ENCODE measurements around the gene TESK2.
"Not testable (repeated sequence)": the region's sequence is repeated elsewhere in the genome, so short reads cannot be mapped to it uniquely, and the experiment has no call there.

Gene TESK2

GRCh38 chr1:45410850-45411509, 80.0 kb downstream of the TESK2 start:
- no peak for DNase-seq

DNA sequence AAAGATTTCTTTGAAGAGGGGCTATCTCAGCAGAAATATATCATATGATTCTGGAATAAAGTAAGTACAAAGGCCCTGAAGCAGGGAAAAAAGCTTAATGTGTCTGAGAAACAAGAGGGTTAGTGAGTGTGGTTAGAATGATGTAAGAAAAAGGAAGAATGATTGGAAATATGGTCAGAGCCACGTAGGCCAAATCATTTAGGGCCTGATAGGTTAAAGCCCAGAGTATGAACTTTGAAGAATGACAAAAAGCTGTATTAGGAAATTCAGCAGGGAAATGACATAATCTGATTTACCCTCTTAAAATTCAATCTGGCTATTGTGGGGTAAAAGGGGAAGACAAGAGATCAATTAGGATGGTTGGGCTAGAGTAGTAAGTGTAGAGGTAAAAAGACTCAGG, 81.7 kb downstream of the TESK2 start:
- no peak for DNase-seq

DNA sequence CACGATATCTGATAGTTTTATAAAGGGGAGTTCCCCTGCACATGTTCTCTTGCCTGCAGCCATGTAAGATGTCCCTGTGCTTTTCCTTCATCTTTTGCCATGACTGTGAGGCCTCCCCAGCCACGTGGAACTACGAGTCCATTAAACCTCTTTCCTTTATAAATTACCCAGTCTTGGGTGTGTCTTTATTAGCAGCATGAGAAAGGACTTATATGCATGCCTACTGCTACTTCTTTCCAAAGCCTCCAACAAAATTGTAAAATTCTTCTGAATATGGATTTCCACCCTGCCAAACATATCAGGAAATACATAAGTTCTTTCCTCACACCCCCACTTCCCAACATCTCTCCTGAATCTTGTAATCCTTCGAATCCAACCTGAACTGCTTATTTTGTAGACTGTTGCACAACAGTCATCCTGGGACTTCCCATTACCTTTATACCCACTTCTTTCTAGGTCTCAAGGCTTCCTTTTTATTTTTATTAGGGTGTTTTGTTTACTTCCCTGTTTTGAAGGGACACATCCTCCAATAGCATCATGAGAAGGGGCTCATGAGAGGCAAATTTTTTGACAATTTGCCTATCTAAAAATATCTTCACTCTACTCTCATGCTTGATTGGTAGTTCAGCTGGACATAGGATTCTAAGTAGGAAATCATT, 83.2 kb downstream of the TESK2 start:
- no peak for DNase-seq

DNA sequence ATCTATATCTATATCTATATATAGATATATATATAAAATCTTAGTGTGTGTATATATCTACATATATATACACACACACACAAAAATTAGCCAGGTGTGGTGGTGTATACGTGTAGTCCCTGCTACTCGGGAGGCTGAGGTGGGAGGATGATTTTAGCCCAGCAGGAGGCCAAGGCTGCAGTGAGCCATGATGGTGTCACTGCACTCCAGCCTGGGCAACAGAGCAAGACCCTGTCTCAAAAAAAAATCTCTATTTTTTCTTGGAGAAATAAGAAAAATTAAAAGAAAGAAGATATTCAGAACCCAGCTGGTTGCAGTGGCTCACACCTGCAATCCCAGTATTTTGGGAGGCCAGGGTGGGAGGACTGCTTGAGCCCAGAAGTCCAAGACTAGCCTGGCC, 85.3 kb downstream of the TESK2 start:
- no peak for DNase-seq

DNA sequence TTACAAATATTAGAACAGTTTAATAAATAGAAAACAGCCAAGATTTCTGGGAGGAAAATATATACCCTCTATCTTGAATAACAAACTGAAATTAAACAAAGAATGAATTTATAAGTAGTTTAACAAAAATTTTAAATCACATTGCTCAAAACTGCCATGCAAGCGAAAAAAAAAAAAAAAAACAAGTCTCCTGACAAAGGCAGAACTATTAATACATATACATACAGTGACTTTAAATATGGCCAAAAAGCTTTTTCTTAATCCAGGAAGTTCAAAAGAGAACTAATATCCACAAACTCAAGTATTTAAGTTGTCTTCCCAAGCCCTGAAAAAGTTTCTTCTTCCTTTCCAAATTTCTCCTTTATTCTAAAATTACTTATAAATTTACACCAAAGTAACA, 87.2 kb downstream of the TESK2 start:
- DNase-seq, result no peak

- no peak for DNase-seq
Measured at GRCh38 chr1:45403298-45403697, 87.7 kb downstream of the TESK2 start.

GRCh38 chr1:45401524-45401923, 89.4 kb downstream of the TESK2 start:
- no peak for DNase-seq

GRCh38 chr1:45400049-45400448, 90.9 kb downstream of the TESK2 start:
- no peak for DNase-seq

GRCh38 chr1:45397285-45397684, 93.7 kb downstream of the TESK2 start:
- no peak for DNase-seq

DNA sequence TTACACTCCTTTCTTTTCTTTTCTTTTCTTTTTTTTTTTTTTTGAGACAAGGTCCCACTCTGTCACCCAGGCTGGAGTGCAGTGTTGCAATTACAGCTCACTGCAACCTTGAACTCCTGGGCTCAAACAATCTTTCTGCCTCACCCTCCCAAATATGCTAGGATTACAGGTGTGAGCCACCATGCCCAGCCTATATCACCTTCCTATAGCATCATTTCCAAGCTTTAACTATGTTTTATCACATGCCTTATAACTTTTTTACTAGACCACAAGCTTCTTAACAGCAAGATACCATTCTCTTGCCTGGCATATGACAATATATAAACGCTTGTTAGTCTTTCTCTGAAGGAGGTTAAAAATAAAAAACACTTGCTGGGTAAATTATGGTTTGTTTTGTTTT, 95.4 kb downstream of the TESK2 start:
- DNase-seq, result no peak

DNA sequence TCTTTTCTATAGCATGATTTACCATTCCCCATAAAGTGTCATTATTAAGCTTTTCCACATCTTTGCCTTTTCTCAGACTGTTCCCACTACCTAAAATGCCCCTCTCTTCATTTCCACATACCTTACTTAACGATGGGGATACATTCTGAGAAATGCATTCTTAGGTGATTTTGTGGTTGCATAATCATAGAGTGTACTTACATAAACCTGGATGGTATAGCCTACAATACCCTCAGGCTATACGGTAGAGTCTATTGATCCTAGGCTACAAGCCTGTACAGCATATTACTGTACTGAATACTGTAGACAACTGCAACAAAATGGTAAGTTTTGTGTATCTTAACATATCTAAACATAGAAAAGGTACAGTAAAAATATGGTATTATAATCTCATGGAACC, 95.9 kb downstream of the TESK2 start:
- no peak for DNase-seq

DNA sequence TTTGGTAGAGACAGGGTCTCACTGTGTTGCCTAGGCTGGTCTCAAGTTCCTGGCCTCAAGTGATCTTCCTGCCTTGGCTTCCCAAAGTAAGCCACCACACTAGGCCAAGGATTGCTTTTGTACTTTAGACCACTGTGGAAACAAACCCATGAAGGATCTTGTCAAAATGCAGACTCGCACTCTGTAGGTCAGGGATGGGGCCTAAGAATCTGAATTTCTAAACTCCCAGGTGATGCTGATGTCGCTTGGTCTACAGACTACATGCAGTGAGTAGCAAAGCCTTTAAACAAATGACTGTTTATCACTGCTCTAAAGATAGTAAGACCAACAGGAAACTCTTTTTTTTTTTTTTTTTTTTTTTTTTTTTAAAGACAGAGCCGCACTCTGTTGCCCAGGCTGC, 96.6 kb downstream of the TESK2 start:
- DNase-seq, result no peak

DNA sequence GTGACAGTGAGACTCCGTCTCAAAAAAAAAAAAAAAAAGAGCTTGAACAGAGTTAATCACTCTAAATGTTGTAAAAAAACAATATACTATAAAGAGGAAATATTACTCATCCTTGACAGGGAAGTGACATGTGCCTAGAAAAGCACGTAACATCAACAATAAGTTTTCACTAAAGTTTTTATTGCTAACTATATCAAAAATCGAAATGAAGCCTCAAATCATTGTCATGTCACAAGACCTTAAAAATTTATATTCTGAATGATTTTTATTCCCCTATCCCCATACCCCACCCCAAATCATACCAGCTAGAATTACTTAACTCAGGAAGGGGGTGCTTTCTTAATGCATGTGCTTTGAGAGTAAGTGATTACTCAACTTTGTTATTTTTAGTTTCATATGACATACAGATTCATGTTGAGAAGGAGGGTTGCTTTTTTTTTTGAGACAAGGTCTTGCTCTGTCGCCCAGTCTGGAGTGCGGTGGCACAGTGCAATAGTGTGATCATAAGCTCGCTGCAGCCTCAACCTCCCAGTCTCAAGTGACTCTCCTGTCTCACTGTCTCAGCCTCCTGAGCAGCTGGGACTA, 97.2 kb downstream of the TESK2 start:
- DNase-seq, result no peak

GRCh38 chr1:45386219-45386618, 104.7 kb downstream of the TESK2 start:
- DNase-seq, result no peak

- DNase-seq, result no peak
Measured at GRCh38 chr1:45385302-45385701, 105.7 kb downstream of the TESK2 start.

DNA sequence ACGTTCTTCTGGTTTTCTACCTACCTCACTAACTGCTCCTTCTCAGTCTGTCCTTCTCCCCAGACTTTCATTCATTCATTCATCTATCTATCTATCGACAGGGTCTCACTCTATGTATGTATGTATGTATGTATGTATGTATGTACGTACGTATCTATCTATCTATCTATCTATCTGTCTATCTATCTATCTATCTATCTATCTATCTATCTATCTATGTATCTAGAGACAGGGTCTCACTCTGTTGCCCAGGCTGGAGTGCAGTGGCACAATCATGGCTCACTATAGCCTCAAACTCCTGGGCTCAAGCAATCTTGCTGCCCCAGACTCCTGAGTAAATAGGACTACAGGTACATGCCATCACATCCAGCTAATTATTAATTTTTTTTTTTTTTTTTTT, 106.8 kb downstream of the TESK2 start:
- not testable (repeated sequence) for DNase-seq

GRCh38 chr1:45383191-45383590, 107.8 kb downstream of the TESK2 start:
- no peak for DNase-seq

- no peak for DNase-seq
Measured at GRCh38 chr1:45381243-45381642, 109.7 kb downstream of the TESK2 start.

DNA sequence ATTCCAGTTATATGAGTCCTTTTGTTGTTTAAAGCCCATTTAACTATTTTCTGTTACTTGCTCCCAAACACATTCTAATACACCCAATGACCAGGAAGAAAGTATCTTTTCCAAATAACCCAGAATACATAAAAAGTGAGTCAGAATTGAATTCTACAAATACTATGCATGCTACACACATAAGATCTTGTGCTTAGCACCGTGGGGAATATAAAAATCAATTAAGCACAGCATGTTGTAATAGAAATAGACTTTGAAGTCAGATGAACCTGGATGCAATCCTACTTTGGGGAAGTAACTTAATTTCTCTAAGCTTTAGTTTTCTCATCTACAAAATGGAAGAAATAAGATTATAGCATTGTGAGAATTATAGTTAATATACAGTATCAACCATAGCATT, 110.2 kb downstream of the TESK2 start:
- DNase-seq, result no peak

GRCh38 chr1:45380125-45380524, 110.8 kb downstream of the TESK2 start:
- DNase-seq, result no peak

GRCh38 chr1:45379524-45379923, 111.4 kb downstream of the TESK2 start:
- DNase-seq, result no peak

- DNase-seq, result no peak
Measured at GRCh38 chr1:45378184-45378583, 112.8 kb downstream of the TESK2 start.

DNA sequence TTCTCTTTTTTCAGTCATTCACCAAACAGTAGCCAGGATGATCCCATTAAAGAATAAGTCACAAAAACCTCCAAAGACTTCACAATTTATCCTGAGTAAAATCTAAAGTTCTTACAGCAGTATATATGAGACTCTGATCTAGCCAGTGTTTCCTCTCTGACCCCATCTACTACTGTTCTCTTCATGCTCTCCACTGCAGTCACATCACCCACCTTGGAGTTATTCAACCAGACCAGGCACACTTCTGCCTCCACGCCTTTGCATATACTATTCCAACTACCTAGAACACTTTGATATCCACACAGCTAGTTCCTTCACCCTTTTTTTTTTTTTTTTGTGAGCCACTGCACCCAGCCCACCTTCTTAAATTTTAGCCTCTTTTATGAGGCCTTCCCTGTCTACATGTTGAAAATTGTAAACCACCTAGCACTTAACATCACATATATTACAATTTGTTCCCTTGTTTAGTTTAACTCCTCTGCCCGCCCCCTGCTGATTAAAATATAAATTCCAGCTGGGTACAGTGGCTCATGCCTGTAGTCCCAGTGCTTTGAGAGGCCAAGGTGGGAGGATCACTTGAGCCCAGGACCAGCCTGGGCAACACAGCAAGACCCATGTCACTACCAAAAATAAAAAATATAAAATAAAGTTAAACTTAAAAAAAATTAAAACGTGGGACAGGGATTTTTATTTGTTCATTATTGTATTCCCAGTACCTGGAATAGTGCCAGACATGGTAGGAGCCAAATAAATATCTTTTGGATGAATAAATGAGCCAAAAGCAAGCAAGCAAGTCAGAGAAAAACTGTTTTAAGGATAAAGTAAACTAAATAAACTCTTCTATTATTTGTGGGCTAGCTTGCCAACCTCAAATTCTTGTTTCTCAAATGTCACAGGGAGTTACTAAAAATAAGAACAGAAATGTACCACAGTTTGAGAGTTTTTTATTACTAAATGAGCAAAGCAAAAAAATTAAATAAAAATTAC, 115.6 kb downstream of the TESK2 start:
- no peak for DNase-seq
